ENCODE measurements around the gene SSH2.

SSH2 gene

GRCh38 chr17:29625037-29625750 is 304.8 kb downstream of the SSH2 start:
- no peak for DNase-seq
- TF ChIP-seq POLR2A (IDR thresholded peaks at IDR 0.05; ENCODE audit: low read length), result no peak
- no peak for TF ChIP-seq GATA1 (IDR thresholded peaks at IDR 0.05; ENCODE audit: low read depth, low read length)

GRCh38 chr17:29624586-29624985 is 305.4 kb downstream of the SSH2 start:
- no peak for DNase-seq

GRCh38 chr17:29623283-29623647 is 306.8 kb downstream of the SSH2 start:
- no peak for DNase-seq
- TF ChIP-seq GATA1 (IDR thresholded peaks at IDR 0.05; ENCODE audit: low read depth, low read length) (no peak), POLR2A (IDR thresholded peaks at IDR 0.05; ENCODE audit: low read length) (no peak)

More at GRCh38 chr17:29624586-29624985, 305.4 kb downstream of the SSH2 start:
- no peak for TF ChIP-seq GATA1 (IDR thresholded peaks at IDR 0.05; ENCODE audit: low read depth, low read length)

GRCh38 chr17:29622337-29623282 is 307.4 kb downstream of the SSH2 start, which contains the start of gene CORO6:
Gene CORO6 (minus strand): TSS chr17:29622912. CDS start chr17:29621421, 1,491 bp downstream.
- TF ChIP-seq POLR2A (IDR thresholded peaks at IDR 0.05; ENCODE audit: low read length), result no peak
- no peak for TF ChIP-seq GATA1 (IDR thresholded peaks at IDR 0.05; ENCODE audit: low read depth, low read length)
- peak; percentile 63 to 72 for DNase-seq

GRCh38 chr17:29621751-29622194 is 308.3 kb downstream of the SSH2 start:
- no peak for DNase-seq
- TF ChIP-seq GATA1 (IDR thresholded peaks at IDR 0.05; ENCODE audit: low read depth, low read length) (no peak), POLR2A (IDR thresholded peaks at IDR 0.05; ENCODE audit: low read length) (no peak)

DNA sequence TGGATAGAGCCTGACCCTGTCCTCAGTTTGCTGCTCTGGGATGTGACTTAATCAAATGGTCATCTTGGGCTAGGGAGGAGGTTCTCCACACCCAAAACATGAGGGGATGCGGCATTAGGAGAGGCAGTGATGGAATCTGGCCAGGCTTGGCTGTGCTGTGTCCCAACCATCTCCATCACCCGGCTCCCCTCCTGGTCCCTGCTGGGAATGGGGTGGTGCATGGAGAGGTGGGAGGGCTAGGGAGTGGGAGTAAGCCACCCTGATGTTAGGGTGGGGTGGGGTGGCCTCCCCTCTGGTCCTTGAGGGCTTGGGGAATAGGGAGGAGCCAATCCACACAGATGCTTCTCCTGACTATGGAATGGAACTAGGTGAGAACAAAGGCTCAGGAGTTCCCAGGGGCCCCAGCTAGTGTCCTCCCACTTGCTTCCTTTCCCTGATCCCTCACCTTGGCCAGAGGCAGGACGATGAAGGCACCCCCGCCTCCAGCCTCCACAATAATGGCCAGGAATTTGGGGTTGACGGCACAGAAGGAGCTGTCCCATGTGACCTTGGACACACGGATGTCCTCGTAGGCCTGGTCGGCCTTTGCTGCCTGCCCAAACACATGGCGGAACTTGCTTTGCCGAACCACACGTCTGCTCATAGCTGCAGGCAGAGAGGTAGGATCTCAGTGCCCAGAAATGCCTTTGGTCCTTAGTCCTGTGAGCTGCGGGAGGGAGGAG is 309.1 kb downstream of the SSH2 start:
- DNase-seq, result no peak
- TF ChIP-seq POLR2A (IDR thresholded peaks at IDR 0.05; ENCODE audit: low read length) (no peak), GATA1 (IDR thresholded peaks at IDR 0.05; ENCODE audit: low read depth, low read length) (no peak)

DNA sequence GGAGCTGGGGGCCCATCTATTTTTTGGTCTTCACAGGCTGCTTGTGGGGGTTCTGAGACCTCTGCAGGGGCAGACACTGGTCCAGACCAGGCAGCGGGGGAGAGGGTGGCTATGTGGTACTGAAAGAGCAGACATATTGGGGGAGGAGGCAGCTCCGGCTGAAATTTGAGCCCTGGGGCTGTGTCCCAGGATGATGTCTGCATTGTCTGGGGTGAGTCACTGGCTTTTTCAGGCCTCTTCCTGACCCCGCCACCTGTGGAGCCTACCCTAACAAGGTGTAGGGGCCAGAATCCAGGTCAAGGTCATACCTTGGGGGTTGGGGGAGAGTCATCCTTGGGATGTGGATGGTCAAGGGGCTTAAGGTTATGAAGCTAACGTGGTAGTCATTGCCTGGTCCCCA is 309.8 kb downstream of the SSH2 start:
- TF ChIP-seq GATA1 (IDR thresholded peaks at IDR 0.05; ENCODE audit: low read depth, low read length) (no peak), POLR2A (IDR thresholded peaks at IDR 0.05; ENCODE audit: low read length) (no peak)
- no peak for DNase-seq

- TF ChIP-seq GATA1 (IDR thresholded peaks at IDR 0.05; ENCODE audit: low read depth, low read length) (no peak), POLR2A (IDR thresholded peaks at IDR 0.05; ENCODE audit: low read length) (no peak)
- no peak for DNase-seq
Observed at GRCh38 chr17:29619251-29619650, 310.8 kb downstream of the SSH2 start.

- TF ChIP-seq POLR2A (IDR thresholded peaks at IDR 0.05; ENCODE audit: low read length) (no peak), GATA1 (IDR thresholded peaks at IDR 0.05; ENCODE audit: low read depth, low read length) (no peak)
- no peak for DNase-seq
Observed at GRCh38 chr17:29618272-29619065, 311.6 kb downstream of the SSH2 start.

GRCh38 chr17:29617481-29618271 is 312.4 kb downstream of the SSH2 start:
- DNase-seq, result peak; percentile 79 to 88
- TF ChIP-seq GATA1 (IDR thresholded peaks at IDR 0.05; ENCODE audit: low read depth, low read length) (no peak), POLR2A (IDR thresholded peaks at IDR 0.05; ENCODE audit: low read length) (no peak)

GRCh38 chr17:29617125-29617480 is 312.9 kb downstream of the SSH2 start:
- DNase-seq, result peak; percentile 87
- no peak for TF ChIP-seq GATA1 (IDR thresholded peaks at IDR 0.05; ENCODE audit: low read depth, low read length)
- TF ChIP-seq POLR2A (IDR thresholded peaks at IDR 0.05; ENCODE audit: low read length), result no peak

GRCh38 chr17:29616300-29617048 is 313.6 kb downstream of the SSH2 start:
- peak in 1 of 2 experiments; percentile 32 for DNase-seq
- TF ChIP-seq POLR2A (IDR thresholded peaks at IDR 0.05; ENCODE audit: low read length) (no peak), GATA1 (IDR thresholded peaks at IDR 0.05; ENCODE audit: low read depth, low read length) (no peak)
